ENCODE measurements around the gene STOM.

Gene STOM

DNA sequence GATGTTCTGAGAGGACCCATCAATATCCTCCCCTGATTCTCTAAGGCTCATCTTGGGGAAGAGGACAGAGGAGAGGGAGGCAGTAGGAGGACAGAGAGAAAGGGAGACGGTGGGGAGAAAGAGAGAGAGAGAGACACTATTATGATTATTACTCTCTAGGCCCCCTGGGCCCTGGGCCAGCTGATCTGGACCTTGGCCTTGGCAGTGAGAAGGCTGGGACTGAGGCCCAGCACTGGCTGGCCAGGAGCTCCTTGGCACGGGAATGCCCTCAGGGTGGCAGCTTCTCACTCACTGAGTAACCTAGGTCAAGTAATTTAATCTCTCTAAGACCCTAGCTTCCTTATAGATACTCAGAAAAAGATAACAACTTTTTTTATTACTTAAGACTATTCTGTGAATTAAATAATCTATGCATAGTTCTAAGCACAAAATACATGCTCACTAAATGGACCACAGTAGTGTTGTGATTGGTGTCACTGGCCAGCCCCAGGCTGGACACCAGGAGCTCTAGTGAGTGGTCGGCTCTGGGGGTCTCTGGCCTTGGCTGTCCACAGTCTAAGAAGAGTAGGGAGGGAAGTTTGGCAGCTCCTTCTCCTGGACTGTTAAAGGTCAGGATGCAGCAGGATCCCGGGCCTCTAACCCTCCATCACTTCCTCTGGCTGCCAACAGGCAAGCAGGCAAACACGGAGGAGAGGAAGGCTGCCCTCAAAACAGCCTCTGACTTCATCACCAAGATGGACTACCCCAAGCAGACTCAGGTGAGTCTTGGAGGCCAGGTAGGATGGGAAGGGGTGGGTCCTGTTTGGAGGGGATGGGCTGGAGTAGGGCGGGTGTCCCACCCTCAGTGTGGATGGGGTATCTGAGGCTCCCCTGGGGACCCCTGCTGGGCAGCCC lies 52.1 kb downstream of the STOM start:
- TF ChIP-seq, protein P1, sequence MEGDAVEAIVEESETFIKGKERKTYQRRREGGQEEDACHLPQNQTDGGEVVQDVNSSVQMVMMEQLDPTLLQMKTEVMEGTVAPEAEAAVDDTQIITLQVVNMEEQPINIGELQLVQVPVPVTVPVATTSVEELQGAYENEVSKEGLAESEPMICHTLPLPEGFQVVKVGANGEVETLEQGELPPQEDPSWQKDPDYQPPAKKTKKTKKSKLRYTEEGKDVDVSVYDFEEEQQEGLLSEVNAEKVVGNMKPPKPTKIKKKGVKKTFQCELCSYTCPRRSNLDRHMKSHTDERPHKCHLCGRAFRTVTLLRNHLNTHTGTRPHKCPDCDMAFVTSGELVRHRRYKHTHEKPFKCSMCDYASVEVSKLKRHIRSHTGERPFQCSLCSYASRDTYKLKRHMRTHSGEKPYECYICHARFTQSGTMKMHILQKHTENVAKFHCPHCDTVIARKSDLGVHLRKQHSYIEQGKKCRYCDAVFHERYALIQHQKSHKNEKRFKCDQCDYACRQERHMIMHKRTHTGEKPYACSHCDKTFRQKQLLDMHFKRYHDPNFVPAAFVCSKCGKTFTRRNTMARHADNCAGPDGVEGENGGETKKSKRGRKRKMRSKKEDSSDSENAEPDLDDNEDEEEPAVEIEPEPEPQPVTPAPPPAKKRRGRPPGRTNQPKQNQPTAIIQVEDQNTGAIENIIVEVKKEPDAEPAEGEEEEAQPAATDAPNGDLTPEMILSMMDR (conservative IDR thresholded peaks at IDR 0.05) = no peak
- no peak for TF ChIP-seq ZFX (IDR thresholded peaks at IDR 0.05)
- H3K27ac ChIP-seq = no peak overlapping the region

- TF ChIP-seq ZFX (IDR thresholded peaks at IDR 0.05) = no peak
- TF ChIP-seq, protein P1 (conservative IDR thresholded peaks at IDR 0.05) = no peak
Measured at GRCh38 chr9:121316852-121317373, 53.1 kb downstream of the STOM start.

GRCh38 chr9:121316378-121316777 lies 53.7 kb downstream of the STOM start:
- TF ChIP-seq, protein P1 (conservative IDR thresholded peaks at IDR 0.05) = no peak
- TF ChIP-seq ZFX (IDR thresholded peaks at IDR 0.05) = no peak
- no peak overlapping the region for H3K27ac ChIP-seq

More at GRCh38 chr9:121316852-121317373, 53.1 kb downstream of the STOM start:
- no peak overlapping the region for H3K27ac ChIP-seq

DNA sequence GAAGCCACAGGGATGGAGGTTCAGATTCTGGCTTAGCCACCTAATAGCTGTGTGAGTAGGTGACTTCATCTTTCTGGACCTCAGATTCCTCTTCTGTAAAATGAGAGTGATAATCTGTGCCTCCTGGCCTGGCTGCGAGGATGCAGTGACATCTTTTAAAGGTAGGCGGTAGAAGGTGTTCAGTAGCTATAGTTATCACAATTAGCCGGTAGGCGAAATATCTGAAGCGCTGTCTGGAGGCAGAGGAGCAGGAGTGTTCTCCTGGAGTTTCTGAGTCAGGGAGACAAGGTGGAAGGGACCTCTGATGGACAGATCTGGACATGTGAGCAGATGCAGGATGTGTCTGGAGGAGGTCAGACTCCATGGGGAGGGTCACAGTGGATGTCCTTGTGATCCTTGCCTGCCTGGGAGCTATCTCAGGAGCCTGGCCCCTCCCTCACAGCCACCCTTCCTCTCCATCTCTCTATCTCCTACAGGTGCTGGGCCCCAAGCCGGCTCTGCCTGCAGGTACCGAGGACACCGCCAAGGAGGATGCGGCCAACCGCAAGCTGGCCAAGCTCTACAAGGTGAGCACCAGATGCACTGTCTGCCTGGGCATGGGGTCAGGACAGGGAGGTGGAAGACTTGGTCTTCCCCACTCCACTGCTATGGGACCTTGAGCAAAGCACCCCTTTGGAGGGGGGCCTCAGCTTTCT lies 56.4 kb downstream of the STOM start:
- H3K27ac ChIP-seq = no peak overlapping the region
- TF ChIP-seq ZFX (IDR thresholded peaks at IDR 0.05) = no peak
- TF ChIP-seq, protein P1 (conservative IDR thresholded peaks at IDR 0.05) = no peak

- TF ChIP-seq ZFX (IDR thresholded peaks at IDR 0.05) = no peak
- TF ChIP-seq, protein P1 (conservative IDR thresholded peaks at IDR 0.05) = no peak
- no peak overlapping the region for H3K27ac ChIP-seq
Measured at GRCh38 chr9:121312169-121312568, 57.9 kb downstream of the STOM start.

- TF ChIP-seq, protein P1 (conservative IDR thresholded peaks at IDR 0.05) = no peak
- no peak for TF ChIP-seq ZFX (IDR thresholded peaks at IDR 0.05)
- no peak overlapping the region for H3K27ac ChIP-seq
Measured at GRCh38 chr9:121310571-121310970, 59.5 kb downstream of the STOM start.

Data from C4-2B (cell line).